ENCODE data around the gene OSBPL8.

OSBPL8 gene

DNA sequence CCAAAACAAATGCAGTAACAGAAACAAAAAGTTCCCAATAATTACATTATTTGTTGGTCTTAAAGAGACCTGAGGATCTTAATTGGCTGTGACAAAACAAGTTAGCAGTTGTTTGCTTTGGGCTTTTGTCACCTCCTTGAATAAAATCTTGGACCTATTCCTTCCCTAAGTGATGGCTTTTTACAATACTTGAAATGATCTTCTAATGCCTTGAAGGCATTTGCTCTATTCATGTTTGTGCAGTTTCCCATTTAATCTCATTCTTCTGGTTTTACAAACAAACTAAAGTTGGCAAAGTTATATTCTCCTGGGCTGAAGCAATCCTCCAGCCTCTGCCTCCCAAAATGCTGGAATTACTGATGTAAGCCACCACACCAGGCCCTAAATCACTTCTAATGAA lies 98.8 kb downstream of the OSBPL8 start:
- no peak for DNase-seq

DNA sequence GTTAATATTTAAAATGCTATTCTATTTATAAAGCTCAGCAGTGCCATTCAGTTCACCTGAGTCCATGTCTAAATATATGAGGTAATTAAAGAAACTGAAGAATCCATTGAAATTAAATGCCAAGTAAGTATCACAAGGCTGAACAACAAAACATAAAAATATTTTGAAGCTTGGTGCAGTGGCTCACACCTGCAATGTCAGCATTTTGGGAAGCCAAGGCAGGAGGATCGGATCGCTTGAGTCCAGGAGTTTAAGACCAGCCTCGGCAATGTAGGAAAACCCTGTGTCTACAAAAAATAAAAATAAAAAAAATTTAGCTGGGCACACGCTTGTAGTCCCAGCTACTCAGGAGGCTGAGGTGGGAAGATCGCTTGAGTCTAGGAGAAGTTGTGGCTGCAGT lies 101.8 kb downstream of the OSBPL8 start:
- DNase-seq, result no peak

DNA sequence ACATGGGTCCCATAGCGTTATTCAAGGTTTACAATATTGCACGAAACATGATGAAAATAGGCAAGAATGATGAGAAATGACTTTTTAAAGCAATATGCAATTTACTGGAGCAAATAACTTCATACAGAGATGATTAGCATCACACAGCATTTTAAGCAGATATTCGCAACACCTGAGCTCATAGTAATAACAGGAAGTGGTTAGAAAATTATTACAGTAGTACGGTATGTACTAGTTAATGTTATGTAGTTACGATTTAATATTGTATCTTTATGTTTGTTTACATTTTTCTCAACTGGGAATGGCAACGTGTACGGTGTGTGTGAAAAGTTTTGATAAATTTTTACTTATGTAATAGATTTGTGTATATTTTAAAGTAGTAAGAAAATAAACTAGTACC lies 102.6 kb downstream of the OSBPL8 start:
- DNase-seq, result peak; percentile 28

DNA sequence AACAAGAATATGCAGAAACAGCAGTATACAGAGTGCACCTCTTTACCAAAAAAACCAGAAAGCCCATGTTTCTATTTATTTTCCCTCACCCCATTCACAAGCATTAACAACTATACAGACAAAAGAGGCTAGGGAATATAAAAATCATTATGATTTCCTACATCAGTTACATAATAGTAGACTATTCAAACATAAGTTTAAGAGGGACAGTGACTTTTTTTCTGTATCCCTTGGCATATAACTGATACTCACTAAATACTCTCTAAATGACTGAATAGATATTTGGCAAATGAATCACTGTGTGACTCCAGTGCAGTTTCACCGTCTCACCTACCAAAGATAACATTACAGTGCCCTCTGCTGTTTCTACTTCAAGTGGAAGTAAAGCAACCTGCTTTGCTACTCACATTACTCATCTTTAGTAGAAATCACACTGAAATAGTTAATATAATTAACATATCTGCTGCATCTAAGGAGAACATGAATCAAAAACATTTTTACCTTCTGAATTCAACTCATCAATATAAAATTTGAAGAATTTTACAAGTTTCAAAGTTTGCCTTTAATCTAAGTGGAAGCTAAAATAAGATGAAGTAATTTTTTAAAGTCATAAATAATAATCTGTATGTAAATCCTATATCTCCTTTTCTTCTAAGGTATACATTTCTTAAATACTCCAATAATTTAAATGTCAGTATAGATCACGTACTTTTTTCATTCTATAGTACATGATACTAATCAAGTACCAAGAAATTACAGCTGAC lies 103.8 kb downstream of the OSBPL8 start:
- DNase-seq, result peak; percentile 68

DNA sequence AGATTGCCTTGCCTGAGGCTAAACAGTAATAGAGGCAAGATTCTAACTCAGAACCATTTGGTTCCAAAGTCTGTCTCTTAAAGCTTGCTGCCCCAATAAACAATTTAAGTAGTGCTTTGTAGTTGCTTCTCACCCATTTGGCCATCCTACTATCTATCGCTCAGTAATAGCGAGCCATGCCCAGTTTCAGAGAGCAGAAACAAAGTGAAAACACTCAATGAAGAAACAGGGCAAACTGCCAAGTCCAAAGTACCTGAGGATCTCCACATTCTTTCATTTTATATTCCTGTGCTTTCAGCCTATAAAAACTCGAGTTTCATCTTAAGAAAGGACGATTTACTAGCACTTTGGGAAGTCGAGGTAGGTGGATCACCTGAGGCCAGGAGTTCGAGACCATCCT lies 108.0 kb downstream of the OSBPL8 start:
- no peak for DNase-seq

DNA sequence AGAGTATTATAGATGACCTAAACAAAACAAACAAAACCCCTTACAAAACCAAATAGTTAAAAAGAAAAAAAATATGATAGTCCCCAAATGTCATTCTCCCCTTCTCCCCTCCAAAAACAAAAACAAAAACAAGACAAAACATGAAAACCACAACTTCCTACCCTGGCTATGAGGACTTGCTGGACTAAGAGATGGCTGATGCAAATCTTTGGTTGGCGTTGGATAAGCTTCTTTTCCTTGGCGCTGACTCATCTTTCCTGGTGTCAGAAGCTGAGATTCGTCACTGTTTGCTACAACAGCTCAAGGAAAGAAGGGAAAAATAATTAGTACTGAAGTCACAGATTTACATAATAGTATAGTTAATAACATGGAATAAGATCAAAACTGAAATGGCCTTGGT lies 108.9 kb downstream of the OSBPL8 start:
- DNase-seq, result no peak

DNA sequence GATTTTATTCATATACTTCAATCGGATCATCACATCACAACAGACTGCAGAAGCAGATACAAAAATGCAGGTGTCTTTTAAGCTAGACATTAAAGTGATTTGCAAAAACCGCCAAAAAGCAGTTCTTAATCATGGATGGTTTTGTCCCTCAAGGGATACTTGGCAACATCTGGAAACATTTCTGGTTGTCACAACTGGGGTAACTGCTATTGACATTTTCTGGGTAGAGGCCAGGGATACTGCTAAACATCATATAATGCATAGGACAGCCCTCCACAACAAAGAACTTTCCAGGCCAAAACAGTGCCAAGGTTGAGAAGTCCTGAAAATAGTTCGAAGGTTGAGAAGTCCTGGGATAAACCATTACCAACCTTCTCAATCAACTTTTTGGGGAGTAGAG lies 109.6 kb downstream of the OSBPL8 start:
- DNase-seq, result no peak

DNA sequence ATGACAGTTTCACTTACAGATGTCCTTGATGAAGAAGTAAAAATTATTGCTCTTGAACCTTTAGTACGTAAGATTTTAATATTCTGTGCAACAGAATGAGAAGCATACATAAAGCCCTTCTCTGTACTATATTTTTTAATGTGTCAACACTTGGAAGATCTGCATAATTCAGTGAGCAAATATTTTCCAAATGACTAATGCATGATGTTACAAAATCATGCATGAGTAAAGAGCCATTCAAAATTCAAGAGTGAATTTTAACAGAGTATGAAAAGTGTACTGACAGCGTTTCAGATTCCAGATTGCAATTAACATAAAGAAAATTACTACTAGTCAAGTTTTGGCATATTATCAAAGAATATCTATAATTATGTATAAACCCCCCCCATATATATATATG lies 110.0 kb downstream of the OSBPL8 start:
- DNase-seq, result no peak

DNA sequence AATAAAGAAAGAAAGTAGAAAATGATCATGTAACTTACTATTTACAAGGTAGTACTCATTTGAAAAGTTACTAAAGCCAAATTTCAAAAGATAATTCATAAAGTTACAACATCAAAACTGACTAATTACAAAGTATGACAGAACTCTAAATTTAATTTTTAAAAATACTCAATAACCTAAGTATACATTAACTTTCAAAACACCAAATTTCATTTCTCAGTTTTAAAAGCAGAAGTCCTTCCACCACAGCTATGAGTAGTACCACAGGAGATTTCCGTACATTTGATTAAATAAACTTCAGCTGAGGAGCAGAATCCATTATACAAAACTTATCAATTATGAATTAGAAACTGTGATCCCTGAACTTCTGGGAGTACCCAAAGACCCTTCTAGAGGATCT lies 110.6 kb downstream of the OSBPL8 start:
- DNase-seq, result no peak

DNA sequence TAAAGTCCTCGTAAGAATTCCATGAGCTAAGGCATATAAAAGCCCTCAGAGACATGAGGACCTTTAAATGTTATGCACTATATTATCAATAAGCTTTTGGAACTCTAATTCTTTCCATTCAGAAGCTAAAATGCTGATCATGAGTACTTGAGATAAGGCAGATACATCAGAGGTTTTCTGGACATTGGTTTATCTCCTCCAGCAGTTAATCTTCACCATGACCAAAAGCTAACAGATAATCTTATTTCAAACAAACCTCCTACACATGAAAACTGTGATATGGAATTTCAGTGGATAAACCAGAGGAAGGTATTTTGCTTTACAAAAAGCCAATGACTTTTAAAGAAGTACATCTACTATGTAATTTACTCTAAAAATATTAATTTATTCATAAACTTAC lies 113.5 kb downstream of the OSBPL8 start:
- DNase-seq, result no peak

DNA sequence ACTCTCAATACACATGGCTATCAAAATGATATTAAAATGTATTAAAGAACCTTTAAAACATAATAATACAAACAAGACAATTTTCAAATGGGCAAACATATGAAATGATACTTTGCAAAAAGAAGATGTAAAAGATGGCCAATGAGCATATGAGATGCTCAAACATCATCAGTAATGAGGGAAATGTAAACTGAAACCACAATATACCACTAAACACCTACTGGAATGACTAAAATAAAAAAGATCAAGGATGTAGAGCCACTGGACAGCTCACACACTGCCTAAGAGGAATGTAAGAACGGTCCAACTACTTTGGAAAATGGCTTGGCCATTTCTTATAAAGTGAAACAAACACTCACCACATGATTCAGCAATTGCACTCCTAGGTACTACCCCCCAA lies 114.1 kb downstream of the OSBPL8 start:
- DNase-seq, result no peak

DNA sequence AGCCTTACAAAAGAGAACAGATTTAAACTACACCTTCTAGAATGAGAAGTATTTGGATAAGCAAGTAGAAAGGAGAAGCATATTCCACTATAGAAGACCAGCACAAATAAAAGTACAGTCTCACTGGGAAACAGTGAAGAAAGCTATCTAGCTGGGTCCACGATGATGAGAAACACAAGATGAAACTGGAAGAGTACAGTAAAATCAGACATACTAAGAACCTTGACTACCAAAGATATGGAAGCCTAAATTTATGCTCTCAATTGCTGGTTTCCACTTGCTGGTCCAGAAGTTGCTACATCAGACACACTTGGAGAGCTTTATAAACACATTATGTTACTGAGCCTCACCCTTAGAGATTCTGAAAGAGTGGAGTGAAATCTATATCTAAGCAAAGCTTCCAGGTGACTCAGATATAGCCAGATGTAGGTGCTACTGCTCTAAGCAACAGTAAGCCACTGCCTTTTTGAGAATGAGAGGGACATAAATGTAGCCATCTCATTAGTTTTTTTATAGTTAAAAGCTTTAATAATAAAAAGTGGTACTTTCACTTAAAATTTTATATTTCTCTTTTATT lies 115.1 kb downstream of the OSBPL8 start:
- DNase-seq, result no peak

DNA sequence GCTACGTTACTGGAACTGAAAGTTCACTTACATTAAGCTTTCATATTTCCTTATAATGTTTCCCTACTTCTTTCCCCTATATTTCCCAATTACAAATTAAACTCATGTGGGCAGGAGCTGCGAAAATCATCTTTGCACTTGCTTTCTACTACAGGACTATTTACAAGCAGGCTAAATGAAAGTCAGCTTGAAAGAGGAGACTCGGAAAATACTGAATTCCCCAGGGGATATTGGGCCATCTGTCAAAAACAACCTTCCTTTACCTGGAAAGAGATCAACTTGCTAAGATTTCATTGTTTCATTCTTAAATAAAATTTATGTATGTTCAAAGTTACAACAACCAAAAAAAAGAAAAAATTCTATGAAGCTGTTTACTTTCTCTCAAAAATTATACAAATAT lies 118.6 kb downstream of the OSBPL8 start:
- DNase-seq, result no peak

DNA sequence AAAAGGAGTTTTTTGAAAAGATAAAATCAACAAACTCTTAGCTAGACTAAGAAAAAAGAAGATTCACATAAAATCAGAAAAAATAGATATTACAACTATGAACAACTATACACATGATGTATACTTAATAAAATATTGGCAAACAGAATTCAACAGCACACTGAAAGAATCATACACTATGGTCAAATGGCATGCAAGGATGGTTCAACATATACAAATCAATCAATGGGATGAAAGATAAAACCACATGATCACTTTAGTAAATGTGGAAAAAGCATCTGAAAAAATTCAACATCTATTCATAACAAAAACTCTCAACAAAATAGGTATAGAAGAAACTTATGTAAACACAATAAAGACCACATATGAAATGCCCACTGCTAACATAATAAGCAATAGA lies 126.8 kb downstream of the OSBPL8 start:
- no peak for DNase-seq

DNA sequence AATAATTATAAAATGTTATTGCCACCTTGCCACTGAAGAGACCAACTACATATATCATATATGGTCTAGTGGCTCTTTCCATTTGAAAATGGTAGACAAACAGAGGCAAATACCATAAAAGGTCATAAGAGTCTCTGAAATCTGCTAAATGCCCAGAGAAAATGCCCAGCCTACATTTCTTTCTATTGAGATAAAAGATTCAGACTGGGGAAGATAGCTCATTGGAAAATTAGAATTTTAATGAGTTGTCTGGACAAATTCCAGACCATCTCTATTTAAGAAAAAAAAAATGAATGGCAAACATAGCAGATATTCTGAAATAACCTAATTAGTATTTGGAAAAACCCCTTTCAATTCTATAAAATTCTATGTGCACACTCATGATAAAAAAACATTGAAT lies 131.5 kb downstream of the OSBPL8 start:
- DNase-seq, result no peak

DNA sequence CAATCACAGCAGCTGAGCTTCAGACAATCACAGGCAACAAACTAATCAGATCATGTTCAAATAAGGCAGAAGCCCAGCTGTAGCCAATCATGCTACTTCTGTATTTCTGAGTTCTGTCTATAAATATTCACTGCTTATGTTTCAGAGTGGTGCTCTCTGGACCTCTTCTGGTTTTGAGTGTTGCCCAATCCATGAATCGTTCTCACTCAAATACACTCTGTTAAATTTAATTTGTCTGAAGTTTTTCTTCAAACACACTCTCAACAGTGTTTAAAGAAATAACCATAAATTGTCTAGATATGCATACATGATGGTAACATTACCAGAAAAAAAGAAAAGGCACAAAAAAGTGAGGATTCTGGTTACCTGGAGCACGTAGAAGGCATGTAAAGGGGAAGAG lies 133.4 kb downstream of the OSBPL8 start:
- no peak for DNase-seq

DNA sequence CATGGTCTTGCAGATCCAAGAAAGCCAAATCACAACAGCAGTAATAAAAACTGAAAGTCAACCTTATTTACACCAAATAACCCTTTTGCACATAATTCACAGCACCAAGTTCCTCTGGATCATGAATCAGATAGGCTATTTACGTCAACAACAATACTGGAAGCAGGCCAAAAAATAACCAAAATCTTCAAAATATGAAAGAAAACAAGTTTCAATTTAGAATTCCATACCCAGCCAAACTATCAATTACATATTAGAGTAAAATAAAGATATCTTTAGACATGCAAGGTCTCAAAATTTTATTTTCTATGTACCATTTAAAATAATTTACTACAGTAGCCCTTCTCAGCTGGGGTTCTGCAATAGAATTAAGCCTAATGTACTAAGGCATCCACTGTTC lies 134.6 kb downstream of the OSBPL8 start:
- no peak for DNase-seq

DNA sequence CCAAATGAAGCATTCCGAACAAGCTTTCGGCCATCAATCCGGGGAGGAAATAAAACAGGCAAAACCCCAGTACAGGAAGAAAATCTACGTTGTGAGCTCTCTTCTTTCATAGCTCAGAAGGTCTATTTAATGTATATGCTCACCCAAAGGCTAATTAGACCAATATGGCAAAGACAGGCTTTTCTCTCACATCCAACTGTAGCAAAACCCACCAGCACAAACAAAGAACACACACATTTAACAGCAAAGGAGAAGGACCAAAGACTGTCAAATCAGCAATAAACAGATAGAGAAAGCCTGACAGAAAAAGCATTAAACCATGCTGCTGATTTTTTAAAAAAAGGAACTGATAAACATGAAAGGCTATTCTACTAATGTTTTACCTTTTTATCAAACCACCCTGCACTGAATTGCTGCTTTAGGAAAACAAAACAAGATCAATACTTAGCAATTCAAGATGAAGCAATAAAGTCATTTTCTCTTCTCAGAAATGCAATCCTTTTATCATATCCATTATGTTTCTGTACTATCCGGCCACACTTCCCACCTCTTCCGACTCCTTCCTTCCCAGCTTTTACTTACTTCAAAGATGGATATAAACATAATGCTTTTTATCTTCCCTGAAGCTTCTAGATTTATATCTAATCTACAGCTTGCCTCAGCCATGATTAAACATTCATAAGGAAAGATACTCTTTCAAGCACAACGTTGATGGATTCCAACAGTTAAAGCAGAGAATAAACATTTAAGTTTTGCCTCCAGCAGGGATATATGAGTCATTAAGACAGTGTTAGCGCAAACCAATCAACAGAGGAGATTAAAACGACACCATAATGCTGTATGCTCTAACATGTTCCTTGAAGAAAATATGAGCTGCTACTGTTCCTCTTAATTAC lies 136.8 kb downstream of the OSBPL8 start:
- DNase-seq, result no peak

DNA sequence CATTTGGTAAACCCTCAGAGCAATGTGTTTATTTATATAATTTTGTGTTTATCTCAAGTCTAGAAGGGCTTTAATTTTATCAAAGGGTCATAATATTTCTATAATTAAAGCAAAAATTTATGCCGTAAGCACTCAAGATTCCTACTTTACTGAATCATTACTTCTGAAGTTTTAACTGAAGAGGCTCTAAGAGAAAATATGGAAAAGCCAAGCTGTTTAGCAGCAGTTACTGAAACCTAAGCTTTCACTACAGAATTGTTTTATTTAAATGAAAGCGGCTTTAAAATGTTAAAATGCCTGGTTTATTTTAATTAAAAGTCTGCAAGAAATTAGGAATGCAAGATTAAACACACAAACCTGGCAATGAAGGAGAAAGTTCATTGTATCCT lies 137.4 kb downstream of the OSBPL8 start:
- DNase-seq, result no peak

DNA sequence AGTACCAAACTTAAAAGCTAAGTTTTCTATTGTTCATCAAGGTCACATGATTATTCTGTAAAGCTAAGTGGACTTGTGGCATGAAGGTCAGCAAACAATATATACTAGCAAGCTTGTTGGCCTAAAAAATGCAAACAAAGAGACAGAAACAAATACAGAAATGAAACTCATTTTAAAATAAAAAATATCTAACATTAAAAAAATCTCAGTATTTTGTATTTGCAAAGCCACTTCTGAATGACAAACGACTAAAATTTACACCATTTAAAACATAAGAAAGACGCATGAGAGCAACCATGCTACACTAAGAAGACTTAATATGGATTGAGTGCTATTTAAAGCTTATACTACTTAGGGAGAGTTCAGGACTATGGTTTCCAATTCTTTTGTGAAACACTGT lies 138.5 kb downstream of the OSBPL8 start:
- no peak for DNase-seq

DNA sequence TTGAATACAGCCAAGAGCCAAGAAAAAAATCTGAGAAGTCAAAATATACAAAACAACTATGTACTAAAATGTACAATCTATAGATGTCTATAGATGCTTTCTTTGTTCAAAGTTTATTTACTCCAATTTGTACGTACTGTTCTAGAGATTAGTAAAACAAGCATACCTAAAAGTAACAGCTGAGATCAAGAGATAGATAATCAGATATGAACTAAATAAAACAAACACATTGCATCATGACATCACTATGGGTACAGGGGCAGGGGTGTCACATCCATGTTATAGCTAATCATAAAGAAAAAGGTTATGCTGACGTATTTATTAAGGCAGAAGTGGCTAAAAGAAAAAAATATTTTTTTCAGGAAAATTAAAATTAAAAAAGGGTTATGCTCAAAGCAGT lies 139.3 kb downstream of the OSBPL8 start:
- DNase-seq, result no peak

DNA sequence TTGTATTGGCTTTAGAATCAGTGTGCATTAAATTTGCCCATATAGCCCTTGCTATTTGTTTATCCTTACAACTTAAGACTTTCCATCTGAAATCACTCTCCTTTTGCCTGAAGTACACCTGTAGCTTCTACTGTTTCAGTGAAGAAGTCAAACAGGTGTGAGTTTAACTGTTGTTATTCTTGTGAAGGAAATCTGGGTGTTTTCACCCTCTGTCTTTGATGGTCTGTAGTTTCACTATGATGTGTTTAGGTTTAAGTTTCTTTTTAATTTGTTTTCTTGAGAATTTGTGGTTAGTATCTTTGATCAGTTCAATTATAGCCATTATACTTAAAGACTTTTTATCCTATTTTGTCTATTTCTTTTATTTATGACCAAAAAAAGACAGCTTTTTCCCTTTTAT lies 142.5 kb downstream of the OSBPL8 start:
- no peak for DNase-seq

DNA sequence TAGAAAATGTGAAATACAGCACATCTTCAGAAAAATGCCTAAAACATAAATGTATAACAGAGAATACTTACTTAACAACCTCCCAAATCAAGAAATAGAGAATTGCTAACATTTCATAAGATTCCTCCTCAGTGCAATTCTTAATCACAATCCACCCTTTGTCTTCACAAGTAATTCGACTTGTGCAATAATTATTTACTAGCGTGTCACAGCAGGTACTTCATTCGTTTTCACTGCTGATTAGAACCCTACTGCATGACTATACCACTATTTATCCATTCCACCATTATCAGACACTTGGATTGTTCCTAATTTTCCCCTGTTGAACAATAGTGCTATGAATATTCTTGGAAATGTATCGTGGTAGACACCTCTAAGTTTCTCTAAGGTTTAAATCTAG lies 146.4 kb downstream of the OSBPL8 start:
- no peak for DNase-seq

DNA sequence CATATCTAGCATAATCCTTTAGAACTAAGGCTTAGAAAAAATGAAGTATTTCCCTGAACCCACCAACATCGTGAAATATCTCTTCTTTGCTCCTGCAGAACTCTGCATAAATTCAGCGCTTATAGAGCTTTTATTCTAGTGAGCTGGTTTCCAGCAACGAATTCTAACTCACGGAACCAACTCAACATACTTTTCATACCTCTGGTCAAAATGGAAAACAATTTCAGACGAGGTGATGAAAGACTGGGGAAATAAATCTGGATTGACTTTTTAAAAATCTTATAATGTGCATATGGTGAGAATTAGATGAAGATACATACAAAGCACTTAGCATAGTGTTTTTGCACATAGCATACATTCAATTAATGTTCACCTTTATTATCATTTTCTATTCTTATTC lies 148.8 kb downstream of the OSBPL8 start:
- no peak for DNase-seq

Measured in CD4-positive, alpha-beta T cell treated with Interleukin-10 for 1 hour (primary cell).